RWPE2 (cell line): ENCODE data around the gene DOCK8.

ENCODE experiments used
- ATAC-seq: fragments of 200-7000 bp; cut with Tn5 transposase; 3 replicates; pipeline ENCODE4 v1.9.1; 2021; ENCODE audit warnings: low read depth
- DNase-seq: peaks from one replicate; pipeline ENCODE4 v3.0.0-alpha.2; 2020; ENCODE audit warnings: low spot score
- H3K27ac ChIP-seq: fragments of 450-650 bp; 2 replicates; pipeline ENCODE4 v1.5.1; 2017; ENCODE audit warnings: mild to moderate bottlenecking; ENCODE audit not compliant: poor library complexity, severe bottlenecking
- H3K27me3 ChIP-seq: fragments of 250-450 bp; sonication (Bioruptor Pico); 2 replicates; pipeline ENCODE4 v1.5.1; 2021; ENCODE audit warnings: mild to moderate bottlenecking, moderate library complexity; ENCODE audit not compliant: insufficient read depth, poor library complexity, severe bottlenecking
- H3K36me3 ChIP-seq: fragments of 250-450 bp; sonication (Bioruptor Pico); 2 replicates; pipeline ENCODE4 v1.5.1; 2020; ENCODE audit warnings: low read depth, mild to moderate bottlenecking, moderate library complexity
- H3K4me1 ChIP-seq: fragments of 250-450 bp; sonication (Bioruptor Pico); 2 replicates; pipeline ENCODE4 v1.5.1; 2021; ENCODE audit warnings: mild to moderate bottlenecking, moderate library complexity; ENCODE audit not compliant: insufficient read depth, poor library complexity, severe bottlenecking
- H3K4me3 ChIP-seq: fragments of 250-450 bp; sonication (Bioruptor Pico); 2 replicates; pipeline ENCODE4 v1.5.1; 2021; ENCODE audit warnings: mild to moderate bottlenecking, moderate library complexity; ENCODE audit not compliant: severe bottlenecking
- H3K9me3 ChIP-seq: fragments of 250-450 bp; sonication (Bioruptor Pico); 2 replicates; pipeline ENCODE4 v1.5.1; 2021; ENCODE audit warnings: mild to moderate bottlenecking, moderate library complexity; ENCODE audit not compliant: severe bottlenecking
- CTCF ChIP-seq: fragments of 450-650 bp; IDR thresholded peaks from one replicate; pipeline ENCODE4 v1.5.1; 2017; ENCODE audit warnings: mild to moderate bottlenecking, moderate library complexity; ENCODE audit not compliant: poor library complexity, severe bottlenecking

The DOCK8 gene

GRCh38 chr9:437066-437465 is 222.4 kb downstream of the DOCK8 start:
- DNase-seq (no peak), ATAC-seq (0 out of 3 replicates have a peak, but pooled peaks have one; percentile 12)
- Histone ChIP-seq H3K27ac (no peak overlapping the region), H3K36me3 (no peaks in the 10 kb centered on the region), H3K27me3 (no peaks in the 10 kb centered on the region), H3K4me3 (no peak overlapping the region), H3K9me3 (no peaks in the 10 kb centered on the region), H3K4me1 (no peaks in the 10 kb centered on the region)
- TF ChIP-seq CTCF, result no peak

GRCh38 chr9:437574-438001 is 222.9 kb downstream of the DOCK8 start:
- no peak for DNase-seq
- TF ChIP-seq CTCF, result no peak
- Histone ChIP-seq H3K27me3 (no peaks in the 10 kb centered on the region), H3K27ac (no peak overlapping the region), H3K4me3 (no peak overlapping the region), H3K36me3 (no peaks in the 10 kb centered on the region), H3K9me3 (no peaks in the 10 kb centered on the region), H3K4me1 (no peaks in the 10 kb centered on the region)
- ATAC-seq, result peak; percentile 38; the same call in 1 of the 3 replicates

- no peaks in the 10 kb centered on the region for H3K4me1 ChIP-seq
- H3K9me3 ChIP-seq, result no peaks in the 10 kb centered on the region
- ATAC-seq (no peak), DNase-seq (no peak)
- TF ChIP-seq CTCF, result no peak
- H3K27me3 ChIP-seq, result no peaks in the 10 kb centered on the region
- H3K4me3 ChIP-seq, result no peak overlapping the region
- H3K36me3 ChIP-seq, result no peaks in the 10 kb centered on the region
- H3K27ac ChIP-seq, result no peak overlapping the region
These were observed 223.4 kb downstream of the DOCK8 start for GRCh38 chr9:438066-438465.

- Histone ChIP-seq H3K36me3 (no peaks in the 10 kb centered on the region), H3K4me1 (no peaks in the 10 kb centered on the region), H3K27me3 (no peaks in the 10 kb centered on the region), H3K9me3 (no peaks in the 10 kb centered on the region), H3K4me3 (no peak overlapping the region), H3K27ac (no peak overlapping the region)
- DNase-seq (no peak), ATAC-seq (no peak)
- no peak for TF ChIP-seq CTCF
These were observed 224.5 kb downstream of the DOCK8 start for GRCh38 chr9:438961-439768.

GRCh38 chr9:441126-441525 is 226.5 kb downstream of the DOCK8 start:
- TF ChIP-seq CTCF, result no peak
- Histone ChIP-seq H3K27me3 (no peaks in the 10 kb centered on the region), H3K27ac (no peak overlapping the region), H3K4me3 (no peak overlapping the region), H3K36me3 (no peaks in the 10 kb centered on the region), H3K9me3 (no peaks in the 10 kb centered on the region), H3K4me1 (no peaks in the 10 kb centered on the region)
- DNase-seq (no peak), ATAC-seq (no peak)
